Activated gamma-delta T cell treated with anti-CD3 and anti-CD28 coated beads, Interleukin-2, amount 50 U/mL, for 16 hours (primary cell): ENCODE results near the gene FFAR3.
"Not testable (repeated sequence)": the region's sequence is repeated elsewhere in the genome, so short reads cannot be mapped to it uniquely, and the experiment has no call there.

ENCODE experiments used
- DNase-seq: peaks from one replicate; pipeline ENCODE4 v3.0.0-alpha.2; 2020; ENCODE audit warnings: low read depth

Gene FFAR3

DNA sequence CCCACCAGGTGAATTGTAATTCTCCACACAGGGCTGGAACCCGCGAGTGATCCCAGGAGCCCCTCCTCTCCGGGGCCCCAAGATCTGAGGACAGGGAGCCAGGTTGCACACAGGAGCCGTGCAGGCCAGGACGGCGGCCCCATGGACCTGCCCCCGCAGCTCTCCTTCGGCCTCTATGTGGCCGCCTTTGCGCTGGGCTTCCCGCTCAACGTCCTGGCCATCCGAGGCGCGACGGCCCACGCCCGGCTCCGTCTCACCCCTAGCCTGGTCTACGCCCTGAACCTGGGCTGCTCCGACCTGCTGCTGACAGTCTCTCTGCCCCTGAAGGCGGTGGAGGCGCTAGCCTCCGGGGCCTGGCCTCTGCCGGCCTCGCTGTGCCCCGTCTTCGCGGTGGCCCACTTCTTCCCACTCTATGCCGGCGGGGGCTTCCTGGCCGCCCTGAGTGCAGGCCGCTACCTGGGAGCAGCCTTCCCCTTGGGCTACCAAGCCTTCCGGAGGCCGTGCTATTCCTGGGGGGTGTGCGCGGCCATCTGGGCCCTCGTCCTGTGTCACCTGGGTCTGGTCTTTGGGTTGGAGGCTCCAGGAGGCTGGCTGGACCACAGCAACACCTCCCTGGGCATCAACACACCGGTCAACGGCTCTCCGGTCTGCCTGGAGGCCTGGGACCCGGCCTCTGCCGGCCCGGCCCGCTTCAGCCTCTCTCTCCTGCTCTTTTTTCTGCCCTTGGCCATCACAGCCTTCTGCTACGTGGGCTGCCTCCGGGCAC, 6.7 kb upstream of the FFAR3 start:
- DNase-seq: no peak

DNA sequence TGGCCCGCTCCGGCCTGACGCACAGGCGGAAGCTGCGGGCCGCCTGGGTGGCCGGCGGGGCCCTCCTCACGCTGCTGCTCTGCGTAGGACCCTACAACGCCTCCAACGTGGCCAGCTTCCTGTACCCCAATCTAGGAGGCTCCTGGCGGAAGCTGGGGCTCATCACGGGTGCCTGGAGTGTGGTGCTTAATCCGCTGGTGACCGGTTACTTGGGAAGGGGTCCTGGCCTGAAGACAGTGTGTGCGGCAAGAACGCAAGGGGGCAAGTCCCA, 6.1 kb upstream of the FFAR3 start:
- DNase-seq: no peak

DNA sequence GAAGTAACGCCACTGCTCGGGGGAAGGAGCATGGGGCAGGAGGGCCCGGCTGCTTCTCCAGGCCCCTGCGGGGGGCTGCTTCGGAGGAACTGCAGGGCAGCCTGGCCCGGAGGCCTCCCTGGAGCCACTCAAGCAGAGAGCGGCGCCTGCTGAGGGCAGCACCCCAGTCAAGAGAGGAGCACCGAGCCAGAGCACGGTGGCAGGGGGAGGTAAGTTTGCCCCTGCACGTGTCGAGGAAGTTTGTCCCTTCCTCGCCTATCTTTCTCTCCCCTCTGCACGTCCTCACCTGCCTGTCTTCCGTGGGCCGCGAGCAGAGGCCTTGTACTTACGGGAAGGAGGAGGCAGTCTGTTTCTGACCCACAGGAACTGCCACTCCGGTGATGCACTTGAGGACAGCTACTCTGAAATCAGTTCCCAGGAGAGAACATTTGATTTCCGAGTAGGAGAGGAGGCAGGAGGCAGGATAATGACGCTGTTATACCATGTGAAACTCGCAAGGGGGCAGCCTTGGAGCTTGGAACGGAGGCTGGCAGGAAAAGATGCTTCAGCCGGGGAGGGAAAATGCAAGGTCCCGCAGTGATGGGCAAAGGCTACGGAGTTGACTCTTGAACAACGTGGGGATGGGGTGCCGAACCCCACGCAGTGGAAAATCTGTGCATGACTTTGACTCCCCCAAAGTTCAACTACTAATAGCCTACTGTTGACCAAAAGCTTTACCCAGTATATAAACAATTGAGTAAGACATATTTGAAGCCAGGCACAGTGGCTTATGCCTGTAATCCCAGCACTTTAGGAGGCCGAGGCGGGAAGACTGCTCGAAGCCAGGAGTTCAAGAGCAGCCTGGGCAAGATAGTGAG, 5.6 kb upstream of the FFAR3 start:
- peak; percentile 53 for DNase-seq

DNA sequence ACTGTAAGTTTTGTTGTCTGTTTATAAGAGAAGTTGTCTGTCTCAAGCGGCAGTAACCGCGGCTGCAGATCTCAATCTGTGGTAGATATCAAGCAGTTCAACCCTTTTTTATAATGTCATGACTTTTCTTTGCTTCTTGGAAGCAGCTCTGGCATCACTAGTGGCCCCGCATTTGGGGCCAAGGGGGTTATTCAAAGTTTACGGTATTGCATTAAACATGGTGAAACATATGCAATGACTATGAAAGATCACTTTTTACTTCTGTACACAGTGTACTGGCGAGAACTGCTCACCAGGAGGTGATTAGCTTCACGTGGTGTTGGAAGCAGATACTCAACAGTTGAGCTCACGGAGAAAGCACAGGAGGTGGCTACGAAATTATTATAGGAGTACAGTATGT, 4.6 kb upstream of the FFAR3 start:
- no peak for DNase-seq

DNA sequence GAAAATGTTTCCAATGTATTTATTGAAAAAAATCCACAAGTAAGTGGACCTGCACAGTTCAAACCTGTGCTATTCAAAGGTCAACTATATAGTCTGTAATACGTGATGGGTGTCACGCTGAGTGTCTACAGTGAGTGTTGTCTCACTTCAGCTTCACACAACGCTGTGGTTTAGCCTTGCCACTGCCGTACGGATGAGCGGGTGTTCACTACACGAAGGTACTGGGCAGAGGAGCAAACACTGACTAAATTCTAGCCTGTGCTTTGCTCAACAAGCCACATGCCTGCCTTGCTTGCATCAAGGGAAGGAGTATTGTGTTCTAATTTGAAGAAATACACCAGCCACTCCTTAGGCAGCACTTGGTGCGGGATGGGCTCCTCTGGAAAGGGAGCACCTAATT, 3.4 kb upstream of the FFAR3 start:
- no peak for DNase-seq

DNA sequence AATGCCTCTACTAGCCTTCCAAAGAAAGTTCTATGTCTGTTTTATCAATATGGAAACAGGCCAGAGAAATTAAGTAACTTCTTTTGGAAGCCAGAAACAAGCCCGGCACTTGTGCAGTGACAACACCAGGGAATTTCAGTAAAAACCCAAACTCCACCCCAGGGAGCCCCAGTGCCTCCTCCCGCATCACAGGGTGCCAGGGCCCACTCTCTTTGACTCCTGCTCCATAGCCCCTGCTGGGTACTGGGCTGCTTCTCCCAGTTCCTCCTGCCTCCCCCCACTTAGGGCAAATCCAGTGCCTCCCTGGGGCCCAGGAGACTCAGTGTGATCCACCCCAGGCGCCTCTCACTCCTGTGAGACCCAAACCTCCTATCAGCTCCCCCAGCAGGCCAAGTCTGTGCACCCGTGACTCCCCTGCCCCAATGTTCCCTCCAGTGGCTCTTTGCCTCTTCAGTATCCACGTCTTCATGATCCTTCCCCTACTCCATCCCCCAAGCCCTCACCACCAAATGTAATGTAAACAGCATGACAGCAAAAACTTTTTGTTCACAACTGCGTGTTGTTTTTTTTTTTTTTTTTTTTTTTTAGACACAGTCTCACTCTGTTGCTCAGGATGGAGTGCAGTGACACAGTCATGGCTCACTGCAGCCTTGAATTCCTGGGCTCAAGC, 2.3 kb upstream of the FFAR3 start:
- no peak for DNase-seq

DNA sequence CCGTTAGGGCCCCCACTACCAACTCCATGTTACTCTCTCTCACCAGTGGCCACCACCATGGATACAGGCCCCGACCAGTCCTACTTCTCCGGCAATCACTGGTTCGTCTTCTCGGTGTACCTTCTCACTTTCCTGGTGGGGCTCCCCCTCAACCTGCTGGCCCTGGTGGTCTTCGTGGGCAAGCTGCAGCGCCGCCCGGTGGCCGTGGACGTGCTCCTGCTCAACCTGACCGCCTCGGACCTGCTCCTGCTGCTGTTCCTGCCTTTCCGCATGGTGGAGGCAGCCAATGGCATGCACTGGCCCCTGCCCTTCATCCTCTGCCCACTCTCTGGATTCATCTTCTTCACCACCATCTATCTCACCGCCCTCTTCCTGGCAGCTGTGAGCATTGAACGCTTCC, 574 bp downstream of the FFAR3 start:
- DNase-seq: not testable (repeated sequence)

DNA sequence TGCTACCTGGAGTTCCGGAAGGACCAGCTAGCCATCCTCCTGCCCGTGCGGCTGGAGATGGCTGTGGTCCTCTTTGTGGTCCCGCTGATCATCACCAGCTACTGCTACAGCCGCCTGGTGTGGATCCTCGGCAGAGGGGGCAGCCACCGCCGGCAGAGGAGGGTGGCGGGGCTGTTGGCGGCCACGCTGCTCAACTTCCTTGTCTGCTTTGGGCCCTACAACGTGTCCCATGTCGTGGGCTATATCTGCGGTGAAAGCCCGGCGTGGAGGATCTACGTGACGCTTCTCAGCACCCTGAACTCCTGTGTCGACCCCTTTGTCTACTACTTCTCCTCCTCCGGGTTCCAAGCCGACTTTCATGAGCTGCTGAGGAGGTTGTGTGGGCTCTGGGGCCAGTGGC, 1.1 kb downstream of the FFAR3 start:
- DNase-seq: not testable (repeated sequence)

DNA sequence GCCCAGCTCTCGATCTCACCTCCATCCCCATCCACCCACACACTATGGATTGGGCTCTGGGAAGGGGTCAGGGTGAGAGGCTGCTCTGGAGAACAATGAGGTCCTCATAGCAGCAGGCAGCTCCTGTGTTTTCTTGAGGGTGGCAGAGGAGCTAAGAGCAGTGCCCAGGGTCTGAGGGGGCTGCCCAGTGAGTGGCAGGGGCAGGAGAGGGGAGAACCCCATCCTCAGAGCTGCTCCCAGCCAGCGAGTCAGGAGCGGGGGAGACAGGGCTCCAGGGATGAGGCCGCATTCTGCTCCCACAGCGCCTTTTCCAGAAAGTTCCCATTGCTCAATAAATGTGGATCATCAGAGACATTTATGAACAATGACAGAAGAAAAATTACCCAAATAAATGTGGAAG, 1.8 kb downstream of the FFAR3 start:
- not testable (repeated sequence) for DNase-seq

DNA sequence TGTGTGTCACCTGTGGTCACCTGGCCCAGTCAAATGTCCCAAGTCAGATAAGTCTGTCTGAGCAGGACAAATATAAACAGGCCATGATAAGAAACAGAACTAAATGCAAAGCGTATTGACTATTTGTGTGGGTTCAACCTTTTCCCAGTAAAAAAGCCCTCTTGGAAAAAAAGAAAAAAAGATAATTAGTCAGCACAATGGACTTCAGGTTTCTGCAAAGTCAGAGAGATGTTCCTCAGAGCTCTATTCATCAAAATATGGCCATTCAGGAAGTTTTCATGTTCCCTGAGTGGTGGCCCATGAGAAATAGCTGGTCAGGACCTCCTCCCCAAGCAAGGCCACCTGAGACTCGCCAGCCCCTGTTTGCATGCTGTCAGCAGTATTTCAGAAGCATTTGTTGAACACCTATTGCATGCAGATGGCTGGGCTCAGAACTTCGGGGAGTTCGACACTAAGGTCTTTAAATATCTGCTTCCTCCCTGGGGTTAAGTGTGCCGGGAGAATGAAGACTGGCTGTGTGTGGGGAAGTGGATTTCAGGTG, 2.7 kb downstream of the FFAR3 start:
- no peak for DNase-seq

DNA sequence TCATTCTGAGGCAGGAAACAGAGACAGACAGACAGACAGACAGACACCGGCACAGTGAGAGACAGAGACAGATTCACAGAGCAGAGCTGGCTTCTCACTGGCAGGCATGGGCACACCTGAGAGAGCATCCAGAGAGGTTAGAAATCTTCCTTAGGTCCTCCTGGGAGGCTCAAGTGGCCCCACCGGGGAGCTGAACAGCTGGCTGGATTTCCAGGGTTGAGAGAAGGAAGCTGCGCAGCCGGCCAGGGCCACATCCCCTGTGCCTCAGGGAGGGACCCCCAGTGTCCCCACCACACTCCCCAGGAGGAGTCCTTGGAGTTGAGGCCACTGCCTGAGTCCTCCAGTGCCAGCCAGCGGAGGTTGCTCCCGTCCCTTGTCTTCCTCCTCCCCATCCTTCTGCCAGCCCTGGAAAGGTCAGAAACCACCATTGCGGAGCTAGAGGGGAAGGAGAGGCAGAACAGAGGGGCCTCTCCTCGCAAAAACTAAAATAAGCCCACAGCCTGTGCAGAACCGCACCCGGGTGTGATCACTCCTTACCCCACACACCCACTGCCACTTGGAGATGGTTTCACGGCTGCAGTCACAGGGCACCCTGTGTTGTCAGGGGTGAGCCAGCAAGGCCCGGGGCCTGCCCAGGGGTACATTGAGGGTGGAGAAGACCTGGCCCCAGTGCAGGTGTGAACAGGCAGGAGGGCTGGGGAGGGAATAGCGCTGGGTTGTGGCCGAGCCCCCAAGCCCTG, 4.2 kb downstream of the FFAR3 start:
- DNase-seq: no peak

DNA sequence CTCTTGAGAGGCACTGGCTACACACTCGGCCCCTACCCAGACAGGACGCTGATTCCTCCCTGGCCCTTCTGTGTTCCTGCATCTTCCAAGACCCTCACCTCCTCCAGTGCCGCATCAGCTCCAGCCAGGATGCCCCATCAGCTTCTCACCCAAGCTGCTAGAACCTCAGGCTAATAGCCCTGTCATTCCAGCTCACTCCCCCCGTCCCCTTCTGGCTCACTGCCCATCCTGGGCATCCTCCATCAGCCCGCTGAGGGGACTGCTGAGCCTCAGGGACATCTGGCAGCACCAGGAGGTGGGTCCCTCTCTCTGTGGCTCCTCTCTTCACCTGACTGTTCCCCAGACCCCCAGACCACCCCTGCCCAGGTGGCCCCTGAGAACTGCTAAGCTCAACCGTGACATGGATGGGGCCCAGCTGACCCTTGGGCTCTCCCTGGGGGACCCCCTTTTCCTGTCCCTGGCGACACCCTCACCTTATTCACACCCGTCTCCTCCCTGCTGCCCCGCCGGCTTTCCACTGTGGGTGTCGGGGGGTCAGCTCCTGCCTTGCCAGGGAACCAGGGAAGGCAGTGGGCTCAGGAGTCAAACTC, 4.8 kb downstream of the FFAR3 start:
- DNase-seq: no peak

DNA sequence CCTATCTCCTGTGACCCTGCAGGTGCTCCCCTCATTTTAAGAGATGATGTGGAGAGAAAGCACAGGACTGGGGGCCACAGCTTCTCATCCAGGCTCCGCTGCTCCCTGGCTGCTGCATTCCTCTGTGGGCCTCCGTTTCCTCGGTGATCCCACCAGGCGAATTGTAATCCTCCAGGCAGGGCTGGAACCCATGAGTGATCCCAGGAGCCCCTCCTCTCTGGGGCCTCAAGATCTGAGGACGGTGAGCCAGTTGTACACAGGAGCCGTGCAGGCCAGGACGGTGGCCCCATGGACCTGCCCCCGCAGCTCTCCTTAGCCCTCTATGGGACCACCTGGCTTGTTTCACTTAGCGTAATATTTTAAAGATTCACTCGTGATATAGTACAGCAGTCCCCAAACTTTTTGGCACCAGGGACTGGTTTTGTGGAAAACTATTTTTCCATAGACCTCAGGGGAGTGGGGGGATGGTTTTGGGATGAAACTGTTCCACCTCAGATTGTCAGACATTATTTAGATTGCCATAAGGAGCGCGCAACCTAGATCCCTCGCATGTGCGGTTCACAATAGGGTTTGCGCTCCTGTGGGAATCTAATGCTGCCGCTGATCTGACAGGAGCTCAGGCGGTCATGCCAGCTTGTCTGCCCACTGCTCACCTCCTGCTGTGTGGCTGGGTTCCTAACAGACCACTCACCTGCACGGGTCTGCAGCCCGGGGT, 5.6 kb downstream of the FFAR3 start:
- DNase-seq: no peak

DNA sequence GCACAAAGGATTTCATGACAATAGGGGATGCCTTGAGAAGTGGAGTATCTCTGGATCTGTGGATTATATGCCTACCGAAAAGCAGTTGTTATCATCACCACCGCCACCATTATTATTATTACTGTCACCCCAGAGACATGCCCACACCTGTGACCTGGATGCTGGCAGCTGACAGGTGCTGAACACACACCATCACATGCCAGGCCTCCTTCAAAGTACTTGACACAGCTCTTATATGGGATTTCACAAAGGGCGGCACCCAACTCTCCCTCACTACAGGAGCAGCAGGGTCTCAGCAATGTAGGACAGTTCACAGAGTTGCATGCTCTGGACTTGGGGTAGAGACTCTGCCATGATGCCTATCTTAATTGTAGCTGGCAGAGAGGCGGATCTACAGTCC, 7.0 kb downstream of the FFAR3 start:
- no peak for DNase-seq

DNA sequence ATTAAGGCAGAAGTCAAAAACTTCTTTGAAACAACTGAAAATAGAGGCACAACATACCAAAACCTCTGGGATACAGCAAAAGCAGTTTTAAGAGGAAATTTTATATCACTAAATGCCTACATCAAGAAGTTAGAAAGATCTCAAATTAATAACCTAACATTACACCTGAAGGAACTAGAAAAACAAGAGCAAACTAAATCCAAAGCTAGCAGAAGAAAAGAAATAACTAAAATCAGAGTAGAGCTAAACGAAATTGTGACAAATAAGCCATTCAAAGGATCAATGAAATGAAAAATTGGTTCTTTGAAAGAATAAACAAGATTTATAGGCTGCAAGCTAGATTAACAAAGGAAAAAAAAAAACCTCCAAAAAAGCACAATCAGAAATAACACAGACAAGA, 10.1 kb downstream of the FFAR3 start:
- DNase-seq: no peak

DNA sequence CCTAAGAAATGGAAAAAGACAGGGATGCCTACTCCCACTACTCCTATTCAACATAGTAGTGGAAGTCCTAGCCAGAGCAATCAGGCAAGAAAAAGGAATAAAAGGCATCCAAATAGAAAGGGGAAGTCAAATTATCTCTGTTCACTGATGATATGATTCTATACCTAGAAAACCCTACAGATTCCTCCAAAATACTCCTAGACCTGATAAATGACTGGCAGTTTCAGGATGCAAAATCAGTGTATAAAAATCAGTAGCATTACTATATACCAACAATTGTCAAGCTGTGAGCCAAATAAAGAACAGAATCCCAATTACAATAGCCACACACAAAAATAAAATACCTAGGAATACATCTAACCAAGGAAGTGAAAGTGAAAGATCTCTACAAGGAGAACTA, 11.3 kb downstream of the FFAR3 start:
- no peak for DNase-seq

DNA sequence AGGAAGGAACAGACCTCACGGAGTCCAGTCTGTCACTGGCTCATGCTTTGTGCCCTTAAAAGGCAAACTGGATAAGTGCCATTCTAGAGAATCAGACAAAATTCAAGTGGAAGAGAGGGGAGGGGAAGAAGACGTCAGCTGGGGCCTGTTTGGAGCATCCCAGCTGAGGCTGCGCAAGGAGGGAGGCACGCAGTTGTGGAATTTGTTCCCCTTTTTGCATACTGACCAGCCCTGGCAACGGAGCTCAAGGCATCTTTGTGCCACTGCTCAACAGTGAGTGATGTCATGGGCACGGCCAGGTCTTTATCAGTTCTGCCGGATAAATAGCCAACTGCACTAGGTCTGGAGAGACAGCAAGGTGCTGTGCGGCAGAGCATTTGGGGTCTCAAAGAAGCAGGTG, 12.5 kb downstream of the FFAR3 start, which contains the start of gene GPR42:
TSS of gene GPR42 (plus strand) at position 347 of the 400 bp plus-strand sequence. CDS start 292 bp downstream, outside the sequence.
- no peak for DNase-seq

DNA sequence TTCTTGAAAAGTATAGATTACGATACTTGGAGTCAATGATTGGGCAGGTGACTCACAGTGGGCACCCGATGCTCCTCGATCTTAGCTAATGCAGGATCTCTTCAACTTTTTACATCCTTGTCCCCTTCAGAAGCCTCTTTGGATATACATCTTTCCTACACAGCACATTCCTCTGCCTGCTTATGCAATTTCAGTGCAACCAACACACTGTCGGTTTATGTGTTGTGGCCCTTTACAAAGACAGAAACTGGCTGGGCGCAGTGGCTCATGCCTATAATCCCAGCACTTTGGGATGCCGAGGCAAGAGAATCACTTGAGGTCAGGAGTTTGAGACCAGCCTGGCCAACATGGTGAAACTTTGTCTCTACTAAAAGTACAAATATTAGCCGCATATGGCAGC, 15.2 kb downstream of the FFAR3 start:
- no peak for DNase-seq

DNA sequence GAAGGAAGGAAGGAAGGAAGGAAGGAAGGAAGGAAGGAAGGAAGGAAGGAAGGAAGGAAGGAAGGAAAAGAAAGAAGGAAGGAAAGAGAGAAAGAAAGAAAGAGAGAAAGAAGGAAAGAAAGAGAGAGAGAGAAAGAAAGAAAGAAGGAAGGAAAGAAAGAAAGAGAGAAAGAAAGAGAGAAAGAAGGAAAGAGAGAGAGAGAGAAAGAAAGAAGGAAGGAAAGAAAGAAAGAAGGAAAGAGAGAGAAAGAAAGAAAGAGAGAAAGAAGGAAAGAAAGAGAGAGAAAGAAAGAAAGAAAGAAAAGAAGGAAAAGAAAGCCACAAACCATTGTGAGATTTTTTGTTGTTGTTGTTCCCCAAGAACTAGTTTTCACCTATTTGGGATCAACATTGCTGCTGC, 15.8 kb downstream of the FFAR3 start:
- not testable (repeated sequence) for DNase-seq

DNA sequence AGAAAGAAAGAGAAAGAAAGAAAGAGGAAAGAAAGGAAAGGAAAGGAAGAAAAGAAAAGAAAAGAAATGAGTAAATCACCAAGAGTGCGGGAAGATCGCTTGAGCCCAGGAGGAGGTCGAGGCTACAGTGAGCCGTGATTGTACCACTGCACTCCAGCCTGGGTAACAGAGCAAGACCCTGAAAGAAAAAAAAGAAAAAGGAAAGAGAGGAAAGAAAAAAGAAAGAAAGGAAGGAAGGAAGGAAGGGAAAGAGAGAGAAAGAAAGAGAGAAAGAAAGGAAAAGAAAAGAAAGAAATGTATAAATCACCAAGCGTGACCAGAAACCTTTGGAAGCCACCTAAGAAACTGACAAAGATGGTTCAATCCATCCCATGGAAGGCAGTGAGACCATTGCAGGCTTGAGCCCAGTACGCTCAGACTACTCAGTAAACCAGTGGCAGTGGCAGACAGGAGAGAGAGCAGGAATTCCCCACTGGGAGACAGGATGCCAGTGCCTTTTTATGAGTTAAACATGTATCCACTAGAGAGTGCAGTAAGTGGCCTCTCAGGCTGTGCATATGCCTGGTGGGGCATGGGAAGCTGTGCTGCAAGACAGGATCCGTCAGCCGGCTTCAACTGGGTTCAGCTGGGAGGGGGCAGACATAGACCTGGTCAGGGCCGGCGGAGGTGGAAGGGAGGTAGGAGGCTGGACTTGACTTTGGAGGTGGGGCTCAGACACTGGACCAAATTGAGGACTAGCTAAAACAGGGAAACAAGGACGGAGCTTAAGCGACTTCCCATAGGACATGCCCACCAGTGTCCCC, 17.4 kb downstream of the FFAR3 start:
- no peak for DNase-seq
